HepG2 (cell line): ENCODE results near the gene GPR15LG. TPM values are rescaled to one million over a fixed set of nuclear protein-coding genes. Genes with fewer than 3 reads are reported as not detected.
A peak's percentile ranks its signal among the peaks of the same experiment; 100 is the strongest.

Source experiments
- CBX2 ChIP-seq, 2 experiments: fragments of 200-600 bp in 1 of 2; sonication (generic); formaldehyde crosslinking in 1 of 2; IDR thresholded peaks; 2 replicates each; pipeline versions ENCODE4 v1.7.0 to v1.8.1; 2018 to 2022; ENCODE audit warnings: low read depth in 2 of 2, low read length in 1 of 2, mild to moderate bottlenecking in 1 of 2, missing genetic modification reagents in 1 of 2
- ELF1 ChIP-seq: sonication (generic); formaldehyde crosslinking; IDR thresholded peaks from 2 replicates; pipeline ENCODE4 v1.4.0; 2020; ENCODE audit warnings: missing genetic modification reagents
- FOXO1 ChIP-seq: sonication (generic); formaldehyde crosslinking; IDR thresholded peaks from 2 replicates; pipeline ENCODE4 v1.4.0; 2020; ENCODE audit warnings: missing genetic modification reagents
- GMEB1 ChIP-seq: sonication (generic); formaldehyde crosslinking; IDR thresholded peaks from 2 replicates; pipeline ENCODE4 v1.5.1; 2020; ENCODE audit warnings: missing genetic modification reagents, mild to moderate bottlenecking, borderline replicate concordance
- JUND ChIP-seq: sonication (generic); formaldehyde crosslinking; IDR thresholded peaks from 2 replicates; pipeline ENCODE4 v1.8.0; 2022; ENCODE audit warnings: mild to moderate bottlenecking, missing genetic modification reagents
- KAT7 ChIP-seq: IDR thresholded peaks from 2 replicates; pipeline ENCODE4 v1.6.1; 2018; ENCODE audit warnings: borderline replicate concordance, missing compliant biosample characterization
- KDM5A ChIP-seq: fragments of 200-600 bp; sonication (generic); IDR thresholded peaks from 2 replicates; pipeline ENCODE4 v1.7.0; 2018; ENCODE audit warnings: antibody characterized with exemption, mild to moderate bottlenecking, low read length, borderline replicate concordance
- MBNL3 ChIP-seq: fragments of 250-450 bp; sonication (Bioruptor Pico); conservative IDR thresholded peaks from 2 replicates; pipeline ENCODE4 v1.8.0; 2022; ENCODE audit warnings: mild to moderate bottlenecking, inconsistent platforms
- MED8 ChIP-seq: sonication (generic); formaldehyde crosslinking; IDR thresholded peaks from 2 replicates; pipeline ENCODE4 v1.8.1; 2023; ENCODE audit warnings: mild to moderate bottlenecking, missing genetic modification reagents; ENCODE audit not compliant: insufficient replicate concordance
- NRL ChIP-seq: sonication (generic); formaldehyde crosslinking; IDR thresholded peaks from 2 replicates; pipeline ENCODE4 v1.5.0; 2020; ENCODE audit warnings: missing genetic modification reagents, mild to moderate bottlenecking, moderate library complexity, borderline replicate concordance
- POGK ChIP-seq: sonication (generic); formaldehyde crosslinking; conservative IDR thresholded peaks from 2 replicates; pipeline ENCODE4 v1.8.0; 2022; ENCODE audit warnings: mild to moderate bottlenecking, moderate library complexity, missing genetic modification reagents
- RERE ChIP-seq: IDR thresholded peaks from 2 replicates; pipeline ENCODE4 v1.6.1; 2016; ENCODE audit warnings: low read depth, missing genetic modification reagents, missing compliant biosample characterization
- SNRNP70 ChIP-seq: fragments of 200-400 bp; formaldehyde crosslinking; IDR thresholded peaks from 2 replicates; pipeline ENCODE4 v1.6.1; 2017; ENCODE audit warnings: mild to moderate bottlenecking, low read depth, low read length, moderate library complexity
- TBL1XR1 ChIP-seq: fragments of 150-350 bp; IDR thresholded peaks from 2 replicates; pipeline ENCODE4 v1.6.1; 2014; ENCODE audit warnings: borderline replicate concordance, low read length; ENCODE audit not compliant: partially characterized antibody
- TP53 ChIP-seq: sonication (generic); formaldehyde crosslinking; conservative IDR thresholded peaks from 2 replicates; pipeline ENCODE4 v1.4.0; 2020; ENCODE audit warnings: missing genetic modification reagents
- ZNF121 ChIP-seq: sonication (generic); formaldehyde crosslinking; IDR thresholded peaks from 2 replicates; pipeline ENCODE4 v1.5.0; 2020; ENCODE audit warnings: mild to moderate bottlenecking, missing genetic modification reagents
- ZNF672 ChIP-seq: sonication (generic); formaldehyde crosslinking; IDR thresholded peaks from 2 replicates; pipeline ENCODE4 v1.8.1; 2022; ENCODE audit warnings: missing genetic modification reagents
- ZNF749 ChIP-seq: sonication (generic); formaldehyde crosslinking; IDR thresholded peaks from 2 replicates; pipeline ENCODE4 v1.8.0; 2022; ENCODE audit warnings: mild to moderate bottlenecking, missing genetic modification reagents, moderate library complexity, borderline replicate concordance
- ZNF792 ChIP-seq: IDR thresholded peaks from 2 replicates; pipeline ENCODE4 v1.6.1; 2016
- polyA plus RNA-seq, 8 experiments: library from polyadenylated mRNA; depleted of rRNA in 3 of 8; stranded (reverse) in 7 of 8; unstranded in 1 of 8; fragments of >200 nt; fragmentation: Illumina TruSeq in 4 of 8; extraction: Trizol in 4 of 8; gene quantifications; 2 replicates each; pipeline versions ENCODE4 v1.2.1 to v1.2.3, GENCODE V29; 2011 to 2016; ENCODE audit warnings: low read depth in 4 of 8, missing spikeins in 1 of 8, mixed read lengths in 1 of 8; ENCODE audit not compliant: insufficient read depth in 1 of 8
- total RNA-seq, 5 experiments: library from RNA; depleted of rRNA; stranded (reverse); fragments of >200 nt; fragmentation: Illumina TruSeq; extraction: Trizol; gene quantifications; 2 replicates each; pipeline ENCODE4 v1.2.3, GENCODE V29; 2016; ENCODE audit warnings: low read depth in 1 of 5

GPR15LG gene
- total and polyA plus RNA-seq, 2 of the 13 experiments (the other 11 are each of a cell fraction or from before 2014, with no cell fraction given), result not detected

GRCh38 chr10:84139126-84140035 lies 34.2 kb upstream of the GPR15LG start, which contains the start of gene GHITM (continued):
- TF ChIP-seq ZNF121 (no peak), SNRNP70 (no peak), FOXO1 (peak; percentile 52; the same call in 1 of the 2 replicates), ELF1 (CRISPR knock-in tag) (peak; percentile 96), ZNF672 (CRISPR knock-in tag) (0 out of 2 replicates have a peak, but pooled peaks have one; percentile 70), JUND (CRISPR knock-in tag) (no peak), NRL (peak; percentile 95), TP53 (peak; percentile 44; the same call in 1 of the 2 replicates), MBNL3 (CRISPR knock-in tag) (no peak), KDM5A (peak; percentile 88), TBL1XR1 (peak; percentile 11), RERE (CRISPR knock-in tag) (peak; percentile 17; the same call in 1 of the 2 replicates), POGK (CRISPR knock-in tag) (peak; percentile 82; the same call in 1 of the 2 replicates), ZNF749 (CRISPR knock-in tag) (no peak), KAT7 (CRISPR knock-in tag) (peak; percentile 66; the same call in 1 of the 2 replicates), MED8 (CRISPR knock-in tag) (no peak), GMEB1 (CRISPR knock-in tag) (peak; percentile 80; the same call in 1 of the 2 replicates), ZNF792 (CRISPR knock-in tag) (0 out of 2 replicates have a peak, but pooled peaks have one; percentile 53), CBX2 (IDR thresholded peaks at IDR 0.05; ENCODE audit: low read depth, low read length) (no peak), CBX2 (CRISPR knock-in tag; IDR thresholded peaks at IDR 0.05; ENCODE audit: low read depth) (no peak)
